Measurements from ENCODE around the gene NDUFB8.

NDUFB8 gene

DNA sequence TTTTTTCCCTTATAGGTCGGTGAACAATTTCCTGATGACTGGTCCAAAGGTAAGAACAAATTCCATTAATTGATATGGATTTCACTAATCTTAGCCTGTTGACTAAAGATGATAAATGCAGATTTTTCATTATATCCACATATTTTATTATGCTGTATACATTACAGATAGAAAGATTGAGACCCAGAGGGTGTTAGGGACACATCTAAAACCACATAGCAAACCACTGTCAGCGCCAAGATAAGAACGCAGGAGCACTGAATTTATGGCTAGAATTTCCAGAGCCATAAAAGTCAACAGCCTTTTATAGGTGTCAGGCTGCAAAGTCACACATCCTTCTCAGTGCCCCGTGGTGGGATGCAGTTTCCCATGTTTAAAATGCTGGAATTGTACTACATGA lies 50.6 kb downstream of the NDUFB8 start (continued):
- TF ChIP-seq ZNF433 (tag by site-specific recombination; IDR thresholded peaks at IDR 0.05; ENCODE audit: low read depth): no peak
- no peak for TF ChIP-seq MEIS1 (CRISPR knock-in tag; IDR thresholded peaks at IDR 0.05; ENCODE audit: borderline replicate concordance)
- TF ChIP-seq ZNF658 (tag by site-specific recombination; IDR thresholded peaks at IDR 0.05): no peak
- TF ChIP-seq ZNF266 (tag by site-specific recombination; IDR thresholded peaks at IDR 0.05; ENCODE audit: low read depth): no peak
- no peak for TF ChIP-seq ZNF571 (tag by site-specific recombination; IDR thresholded peaks at IDR 0.05)
- no peak for TF ChIP-seq ZNF211 (tag by site-specific recombination; IDR thresholded peaks at IDR 0.05; ENCODE audit: low read depth)
- no peak for TF ChIP-seq PRDM1 (tag by site-specific recombination; IDR thresholded peaks at IDR 0.05)
- TF ChIP-seq GLI2 (tag by site-specific recombination; IDR thresholded peaks at IDR 0.05; ENCODE audit: borderline replicate concordance, low read depth): peak; percentile 74
- TF ChIP-seq, protein P1, sequence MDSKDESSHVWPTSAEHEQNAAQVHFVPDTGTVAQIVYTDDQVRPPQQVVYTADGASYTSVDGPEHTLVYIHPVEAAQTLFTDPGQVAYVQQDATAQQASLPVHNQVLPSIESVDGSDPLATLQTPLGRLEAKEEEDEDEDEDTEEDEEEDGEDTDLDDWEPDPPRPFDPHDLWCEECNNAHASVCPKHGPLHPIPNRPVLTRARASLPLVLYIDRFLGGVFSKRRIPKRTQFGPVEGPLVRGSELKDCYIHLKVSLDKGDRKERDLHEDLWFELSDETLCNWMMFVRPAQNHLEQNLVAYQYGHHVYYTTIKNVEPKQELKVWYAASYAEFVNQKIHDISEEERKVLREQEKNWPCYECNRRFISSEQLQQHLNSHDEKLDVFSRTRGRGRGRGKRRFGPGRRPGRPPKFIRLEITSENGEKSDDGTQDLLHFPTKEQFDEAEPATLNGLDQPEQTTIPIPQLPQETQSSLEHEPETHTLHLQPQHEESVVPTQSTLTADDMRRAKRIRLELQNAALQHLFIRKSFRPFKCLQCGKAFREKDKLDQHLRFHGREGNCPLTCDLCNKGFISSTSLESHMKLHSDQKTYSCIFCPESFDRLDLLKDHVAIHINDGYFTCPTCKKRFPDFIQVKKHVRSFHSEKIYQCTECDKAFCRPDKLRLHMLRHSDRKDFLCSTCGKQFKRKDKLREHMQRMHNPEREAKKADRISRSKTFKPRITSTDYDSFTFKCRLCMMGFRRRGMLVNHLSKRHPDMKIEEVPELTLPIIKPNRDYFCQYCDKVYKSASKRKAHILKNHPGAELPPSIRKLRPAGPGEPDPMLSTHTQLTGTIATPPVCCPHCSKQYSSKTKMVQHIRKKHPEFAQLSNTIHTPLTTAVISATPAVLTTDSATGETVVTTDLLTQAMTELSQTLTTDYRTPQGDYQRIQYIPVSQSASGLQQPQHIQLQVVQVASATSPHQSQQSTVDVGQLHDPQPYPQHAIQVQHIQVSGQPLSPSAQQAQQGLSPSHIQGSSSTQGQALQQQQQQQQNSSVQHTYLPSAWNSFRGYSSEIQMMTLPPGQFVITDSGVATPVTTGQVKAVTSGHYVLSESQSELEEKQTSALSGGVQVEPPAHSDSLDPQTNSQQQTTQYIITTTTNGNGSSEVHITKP (tag by site-specific recombination; IDR thresholded peaks at IDR 0.05): no peak
- TF ChIP-seq ZNF624 (tag by site-specific recombination; IDR thresholded peaks at IDR 0.05): no peak
- TF ChIP-seq, protein P2, sequence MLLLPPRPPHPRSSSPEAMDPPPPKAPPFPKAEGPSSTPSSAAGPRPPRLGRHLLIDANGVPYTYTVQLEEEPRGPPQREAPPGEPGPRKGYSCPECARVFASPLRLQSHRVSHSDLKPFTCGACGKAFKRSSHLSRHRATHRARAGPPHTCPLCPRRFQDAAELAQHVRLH (tag by site-specific recombination; IDR thresholded peaks at IDR 0.05): peak; percentile 74
- TF ChIP-seq ZNF10 (tag by site-specific recombination; IDR thresholded peaks at IDR 0.05): no peak
- no peak for TF ChIP-seq ZNF473 (tag by site-specific recombination; IDR thresholded peaks at IDR 0.05)
- TF ChIP-seq ZNF843 (tag by site-specific recombination; IDR thresholded peaks at IDR 0.05): peak; percentile 89
- TF ChIP-seq, protein P3, sequence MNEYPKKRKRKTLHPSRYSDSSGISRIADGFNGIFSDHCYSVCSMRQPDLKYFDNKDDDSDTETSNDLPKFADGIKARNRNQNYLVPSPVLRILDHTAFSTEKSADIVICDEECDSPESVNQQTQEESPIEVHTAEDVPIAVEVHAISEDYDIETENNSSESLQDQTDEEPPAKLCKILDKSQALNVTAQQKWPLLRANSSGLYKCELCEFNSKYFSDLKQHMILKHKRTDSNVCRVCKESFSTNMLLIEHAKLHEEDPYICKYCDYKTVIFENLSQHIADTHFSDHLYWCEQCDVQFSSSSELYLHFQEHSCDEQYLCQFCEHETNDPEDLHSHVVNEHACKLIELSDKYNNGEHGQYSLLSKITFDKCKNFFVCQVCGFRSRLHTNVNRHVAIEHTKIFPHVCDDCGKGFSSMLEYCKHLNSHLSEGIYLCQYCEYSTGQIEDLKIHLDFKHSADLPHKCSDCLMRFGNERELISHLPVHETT (tag by site-specific recombination; IDR thresholded peaks at IDR 0.05): no peak
- no peak for TF ChIP-seq ZNF621 (tag by site-specific recombination; IDR thresholded peaks at IDR 0.05)
- TF ChIP-seq, protein P4, sequence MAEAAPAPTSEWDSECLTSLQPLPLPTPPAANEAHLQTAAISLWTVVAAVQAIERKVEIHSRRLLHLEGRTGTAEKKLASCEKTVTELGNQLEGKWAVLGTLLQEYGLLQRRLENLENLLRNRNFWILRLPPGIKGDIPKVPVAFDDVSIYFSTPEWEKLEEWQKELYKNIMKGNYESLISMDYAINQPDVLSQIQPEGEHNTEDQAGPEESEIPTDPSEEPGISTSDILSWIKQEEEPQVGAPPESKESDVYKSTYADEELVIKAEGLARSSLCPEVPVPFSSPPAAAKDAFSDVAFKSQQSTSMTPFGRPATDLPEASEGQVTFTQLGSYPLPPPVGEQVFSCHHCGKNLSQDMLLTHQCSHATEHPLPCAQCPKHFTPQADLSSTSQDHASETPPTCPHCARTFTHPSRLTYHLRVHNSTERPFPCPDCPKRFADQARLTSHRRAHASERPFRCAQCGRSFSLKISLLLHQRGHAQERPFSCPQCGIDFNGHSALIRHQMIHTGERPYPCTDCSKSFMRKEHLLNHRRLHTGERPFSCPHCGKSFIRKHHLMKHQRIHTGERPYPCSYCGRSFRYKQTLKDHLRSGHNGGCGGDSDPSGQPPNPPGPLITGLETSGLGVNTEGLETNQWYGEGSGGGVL (tag by site-specific recombination; IDR thresholded peaks at IDR 0.05): no peak
- no peak for TF ChIP-seq ZNF202 (tag by site-specific recombination; IDR thresholded peaks at IDR 0.05; ENCODE audit: borderline replicate concordance)
- TF ChIP-seq ZNF133 (tag by site-specific recombination; IDR thresholded peaks at IDR 0.05): no peak
- TF ChIP-seq ZIC2 (tag by site-specific recombination; IDR thresholded peaks at IDR 0.05): no peak
- TF ChIP-seq KLF9 (tag by site-specific recombination; IDR thresholded peaks at IDR 0.05; ENCODE audit: low read depth): no peak
- peak; percentile 80 for TF ChIP-seq ZNF561 (tag by site-specific recombination; IDR thresholded peaks at IDR 0.05; ENCODE audit: borderline replicate concordance)
- 0 out of 2 replicates have a peak, but pooled peaks have one; percentile 34 for TF ChIP-seq ZBTB8A (tag by site-specific recombination; IDR thresholded peaks at IDR 0.05)
- TF ChIP-seq, protein P5, sequence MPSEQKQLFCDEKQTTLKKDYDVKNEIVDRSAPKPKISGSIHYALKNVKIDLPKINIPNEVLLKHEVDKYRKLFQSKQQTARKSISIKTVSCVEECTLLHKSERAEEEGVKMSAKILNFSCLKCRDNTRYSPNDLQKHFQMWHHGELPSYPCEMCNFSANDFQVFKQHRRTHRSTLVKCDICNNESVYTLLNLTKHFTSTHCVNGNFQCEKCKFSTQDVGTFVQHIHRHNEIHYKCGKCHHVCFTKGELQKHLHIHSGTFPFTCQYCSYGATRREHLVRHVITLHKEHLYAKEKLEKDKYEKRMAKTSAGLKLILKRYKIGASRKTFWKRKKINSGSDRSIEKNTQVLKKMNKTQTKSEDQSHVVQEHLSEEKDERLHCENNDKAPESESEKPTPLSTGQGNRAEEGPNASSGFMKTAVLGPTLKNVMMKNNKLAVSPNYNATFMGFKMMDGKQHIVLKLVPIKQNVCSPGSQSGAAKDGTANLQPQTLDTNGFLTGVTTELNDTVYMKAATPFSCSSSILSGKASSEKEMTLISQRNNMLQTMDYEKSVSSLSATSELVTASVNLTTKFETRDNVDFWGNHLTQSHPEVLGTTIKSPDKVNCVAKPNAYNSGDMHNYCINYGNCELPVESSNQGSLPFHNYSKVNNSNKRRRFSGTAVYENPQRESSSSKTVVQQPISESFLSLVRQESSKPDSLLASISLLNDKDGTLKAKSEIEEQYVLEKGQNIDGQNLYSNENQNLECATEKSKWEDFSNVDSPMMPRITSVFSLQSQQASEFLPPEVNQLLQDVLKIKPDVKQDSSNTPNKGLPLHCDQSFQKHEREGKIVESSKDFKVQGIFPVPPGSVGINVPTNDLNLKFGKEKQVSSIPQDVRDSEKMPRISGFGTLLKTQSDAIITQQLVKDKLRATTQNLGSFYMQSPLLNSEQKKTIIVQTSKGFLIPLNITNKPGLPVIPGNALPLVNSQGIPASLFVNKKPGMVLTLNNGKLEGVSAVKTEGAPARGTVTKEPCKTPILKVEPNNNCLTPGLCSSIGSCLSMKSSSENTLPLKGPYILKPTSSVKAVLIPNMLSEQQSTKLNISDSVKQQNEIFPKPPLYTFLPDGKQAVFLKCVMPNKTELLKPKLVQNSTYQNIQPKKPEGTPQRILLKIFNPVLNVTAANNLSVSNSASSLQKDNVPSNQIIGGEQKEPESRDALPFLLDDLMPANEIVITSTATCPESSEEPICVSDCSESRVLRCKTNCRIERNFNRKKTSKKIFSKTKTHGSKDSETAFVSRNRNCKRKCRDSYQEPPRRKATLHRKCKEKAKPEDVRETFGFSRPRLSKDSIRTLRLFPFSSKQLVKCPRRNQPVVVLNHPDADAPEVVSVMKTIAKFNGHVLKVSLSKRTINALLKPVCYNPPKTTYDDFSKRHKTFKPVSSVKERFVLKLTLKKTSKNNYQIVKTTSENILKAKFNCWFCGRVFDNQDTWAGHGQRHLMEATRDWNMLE (tag by site-specific recombination; conservative IDR thresholded peaks at IDR 0.05; ENCODE audit: low read depth): no peak
- TF ChIP-seq, protein P6, sequence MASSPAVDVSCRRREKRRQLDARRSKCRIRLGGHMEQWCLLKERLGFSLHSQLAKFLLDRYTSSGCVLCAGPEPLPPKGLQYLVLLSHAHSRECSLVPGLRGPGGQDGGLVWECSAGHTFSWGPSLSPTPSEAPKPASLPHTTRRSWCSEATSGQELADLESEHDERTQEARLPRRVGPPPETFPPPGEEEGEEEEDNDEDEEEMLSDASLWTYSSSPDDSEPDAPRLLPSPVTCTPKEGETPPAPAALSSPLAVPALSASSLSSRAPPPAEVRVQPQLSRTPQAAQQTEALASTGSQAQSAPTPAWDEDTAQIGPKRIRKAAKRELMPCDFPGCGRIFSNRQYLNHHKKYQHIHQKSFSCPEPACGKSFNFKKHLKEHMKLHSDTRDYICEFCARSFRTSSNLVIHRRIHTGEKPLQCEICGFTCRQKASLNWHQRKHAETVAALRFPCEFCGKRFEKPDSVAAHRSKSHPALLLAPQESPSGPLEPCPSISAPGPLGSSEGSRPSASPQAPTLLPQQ (tag by site-specific recombination; IDR thresholded peaks at IDR 0.05): 0 out of 2 replicates have a peak, but pooled peaks have one; percentile 17
